Left ventricle myocardium inferior (tissue), 1 donor: ENCODE results near the gene CANT1. TPM values are rescaled to one million over a fixed set of nuclear protein-coding genes. Genes with fewer than 3 reads are reported as not detected.
A peak's percentile ranks its signal among the peaks of the same experiment; 100 is the strongest.
"Not testable (repeated sequence)": the region's sequence is repeated elsewhere in the genome, so short reads cannot be mapped to it uniquely, and the experiment has no call there.

Source experiments
- DNase-seq: peaks from one replicate; pipeline ENCODE4 v3.0.0-alpha.2; 2020
- H3K27ac ChIP-seq: fragments of 200-600 bp; replicated peaks from 2 replicates; pipeline ENCODE4 v1.8.0; 2021
- H3K27me3 ChIP-seq: fragments of 200-600 bp; 2 replicates; pipeline ENCODE4 v1.8.0; 2021; ENCODE audit warnings: low read depth
- H3K36me3 ChIP-seq: fragments of 200-600 bp; 2 replicates; pipeline ENCODE4 v1.8.0; 2021
- H3K4me1 ChIP-seq: fragments of 200-600 bp; 2 replicates; pipeline ENCODE4 v1.8.0; 2021
- H3K4me3 ChIP-seq: fragments of 200-600 bp; 2 replicates; pipeline ENCODE4 v1.8.0; 2021; ENCODE audit warnings: mild to moderate bottlenecking, moderate library complexity
- H3K9me3 ChIP-seq: fragments of 200-600 bp; replicated peaks from 2 replicates; pipeline ENCODE4 v1.8.0; 2021
- CTCF ChIP-seq: fragments of 200-600 bp; IDR thresholded peaks from 2 replicates; pipeline ENCODE4 v1.8.0; 2021; ENCODE audit warnings: antibody characterized with exemption, mild to moderate bottlenecking, borderline replicate concordance
- intact Hi-C: fragments of 100-400 bp; cut with micrococcal nuclease; formaldehyde crosslinking; loops from one replicate; pipeline ENCODE4 v1.11.0; 2022
- total RNA-seq: library from RNA; stranded (reverse); fragmentation: NEBNext Ultra II Directional; extraction: Animal tissue kit (Norgen Biotek cat#: 25700); gene quantifications from one replicate; pipeline ENCODE4 v1.2.1, GENCODE V29; 2021
- donor health status: DM: no; HTN: yes; CAD: no; lungs with severe emphysema.

The CANT1 gene
- total RNA-seq, 1 donor from 2014 or later = 24.2 TPM

DNA sequence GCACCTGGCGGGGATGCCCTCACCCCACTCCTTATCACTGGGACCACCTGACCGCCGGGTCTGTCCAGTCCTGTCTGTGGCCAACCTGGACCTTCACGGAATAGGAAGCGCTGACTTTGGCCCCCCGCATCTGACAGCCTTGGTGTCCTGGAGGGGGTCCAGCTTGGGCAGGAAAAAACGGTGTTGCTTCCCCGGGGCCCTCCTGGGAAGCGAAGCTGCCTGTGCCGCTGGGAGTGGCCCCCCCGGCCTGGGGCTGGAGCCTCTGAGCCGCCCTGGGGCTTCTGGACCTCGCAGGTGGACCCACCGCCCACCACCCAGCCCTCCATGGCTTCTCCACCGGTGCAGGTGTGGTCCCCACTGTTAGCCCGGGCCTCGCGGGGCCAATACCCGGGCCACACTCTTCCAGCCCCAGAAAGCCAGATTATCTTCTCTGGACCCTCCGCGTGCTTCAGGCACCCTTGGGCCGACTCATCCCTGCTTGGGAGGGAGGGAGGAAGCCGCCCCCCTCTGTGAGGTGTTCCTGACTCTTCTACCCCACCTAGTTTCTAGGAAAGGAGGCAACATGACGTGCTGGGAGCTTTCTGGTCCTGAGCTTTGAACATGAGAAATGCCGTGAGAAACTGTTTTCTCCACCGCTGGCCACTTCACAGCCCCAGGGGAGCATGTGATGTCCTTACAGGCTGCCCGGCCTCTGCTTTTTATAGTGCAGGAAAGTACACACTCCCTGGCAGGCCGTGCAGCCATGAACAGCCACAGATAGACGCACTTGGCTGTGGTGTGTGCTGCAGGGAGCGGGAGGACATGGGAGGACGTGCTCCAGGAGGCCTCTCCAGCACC lies 15.6 kb upstream of the CANT1 start:
- no peaks in the 10 kb centered on the region for H3K36me3 ChIP-seq
- H3K27ac ChIP-seq = peak overlapping the region; percentile 95
- peak; percentile 76 for DNase-seq
- intact Hi-C loops = no loop called here
- no peaks in the 10 kb centered on the region for H3K27me3 ChIP-seq
- peaks cover 99% of the 10 kb centered on the region for H3K4me1 ChIP-seq
- no peaks in the 10 kb centered on the region for H3K9me3 ChIP-seq
- peak overlapping the region; percentile 81 for H3K4me3 ChIP-seq
- no peak for TF ChIP-seq CTCF

- H3K27ac ChIP-seq = peak within 1 kb of the TSS; percentile 95
- H3K36me3 ChIP-seq = no peaks in the 10 kb centered on the region
- H3K27me3 ChIP-seq = no peaks in the 10 kb centered on the region
- peaks cover 97% of the 10 kb centered on the region for H3K4me1 ChIP-seq
- peak; percentile 64 for TF ChIP-seq CTCF
- intact Hi-C loops = no loop called here
- DNase-seq = peak; percentile 69
- peak within 1 kb of the TSS; percentile 81 for H3K4me3 ChIP-seq
- no peaks in the 10 kb centered on the region for H3K9me3 ChIP-seq
These were observed 14.6 kb upstream of the CANT1 start, which contains the start of gene C1QTNF1 for GRCh38 chr17:79023886-79024771. Gene C1QTNF1 (plus strand): TSS chr17:79024169. CDS start chr17:79043969, 19,800 bp downstream.

DNA sequence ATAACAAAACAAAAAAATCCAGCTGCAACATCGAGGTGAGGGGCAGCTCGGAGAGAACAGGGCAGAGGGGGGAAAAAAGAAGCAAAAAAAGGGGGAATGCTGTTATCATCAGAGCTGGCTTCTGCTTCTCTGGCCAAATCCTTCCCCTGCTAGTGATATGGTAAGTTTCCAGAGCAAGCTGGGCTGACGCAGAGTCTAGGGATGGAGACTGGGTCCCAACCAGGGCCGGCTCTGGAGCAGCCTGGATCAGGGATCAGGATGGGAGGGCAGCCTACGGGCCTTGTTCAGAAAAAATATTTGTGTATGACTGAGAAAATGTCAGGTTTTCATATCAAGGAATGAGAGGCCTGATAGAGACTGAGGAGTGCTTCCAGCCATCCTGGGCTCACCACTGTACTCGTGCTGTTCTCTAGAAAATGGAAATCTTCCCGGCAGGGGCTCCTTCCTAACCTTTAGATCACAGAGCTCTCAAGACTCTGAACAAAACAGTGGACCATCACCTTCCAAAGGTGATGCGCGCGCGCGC lies 13.7 kb upstream of the CANT1 start:
- intact Hi-C loops = no loop called here

DNA sequence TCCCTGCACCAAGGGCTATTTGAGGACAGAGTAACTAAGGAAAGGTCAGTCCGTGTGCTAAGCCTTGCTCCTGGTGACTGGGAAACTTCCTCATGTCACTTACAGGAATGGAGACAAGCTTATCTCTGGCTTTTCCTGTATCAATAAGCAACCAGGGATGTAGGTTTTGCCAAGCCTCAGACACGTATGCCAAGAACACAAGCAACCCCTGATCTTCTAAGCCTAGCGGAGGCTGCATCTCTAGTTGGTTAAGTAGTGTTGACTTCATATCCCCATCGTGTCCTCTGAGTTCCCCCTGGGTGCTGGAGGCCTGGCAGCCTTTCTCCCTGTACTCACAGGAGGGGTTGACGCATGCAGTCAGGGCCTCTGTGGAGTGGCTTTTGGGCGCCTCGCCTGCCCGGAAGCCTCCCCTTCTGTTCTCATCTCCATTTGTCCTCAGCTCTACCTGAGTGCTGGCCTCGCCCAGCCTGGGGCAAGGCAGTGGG lies 13.0 kb upstream of the CANT1 start:
- peak overlapping the region; percentile 81 for H3K4me3 ChIP-seq
- peaks cover 82% of the 10 kb centered on the region for H3K4me1 ChIP-seq
- no peaks in the 10 kb centered on the region for H3K9me3 ChIP-seq
- DNase-seq = peak; percentile 81
- H3K27ac ChIP-seq = peak overlapping the region; percentile 95
- H3K36me3 ChIP-seq = no peaks in the 10 kb centered on the region
- no peaks in the 10 kb centered on the region for H3K27me3 ChIP-seq
- intact Hi-C loops = no loop called here
- no peak for TF ChIP-seq CTCF

More for the DNA sequence above, 13.7 kb upstream of the CANT1 start:
- no peaks in the 10 kb centered on the region for H3K9me3 ChIP-seq
- H3K4me1 ChIP-seq = peaks cover 89% of the 10 kb centered on the region
- no peaks in the 10 kb centered on the region for H3K27me3 ChIP-seq
- H3K4me3 ChIP-seq = peak overlapping the region; percentile 81
- no peak for TF ChIP-seq CTCF
- peak overlapping the region; percentile 95 for H3K27ac ChIP-seq
- no peak for DNase-seq
- H3K36me3 ChIP-seq = no peaks in the 10 kb centered on the region

DNA sequence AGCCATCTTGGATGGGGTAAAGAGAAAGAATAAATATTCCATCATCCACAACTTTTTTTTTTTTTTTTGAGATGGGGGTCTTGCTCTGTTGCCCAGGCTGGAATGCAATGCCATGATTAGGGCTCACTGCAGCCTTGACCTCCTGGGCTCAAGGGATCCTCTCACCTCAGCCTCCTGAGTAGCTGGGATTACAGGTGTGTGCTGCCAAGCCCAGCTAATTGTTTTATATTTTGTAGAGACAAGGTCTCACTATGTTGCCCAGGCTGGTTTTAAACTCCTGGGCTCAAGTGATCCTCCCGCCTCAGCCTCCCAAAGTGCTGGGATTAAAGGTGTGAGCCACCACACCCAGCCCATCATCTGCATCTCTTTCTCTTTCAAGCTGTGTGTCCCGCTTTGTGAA lies 12.4 kb upstream of the CANT1 start:
- H3K9me3 ChIP-seq, H3K4me3 ChIP-seq, intact Hi-C loops, H3K27me3 ChIP-seq, H3K36me3 ChIP-seq, DNase-seq: not testable (repeated sequence)
- H3K27ac ChIP-seq = peak overlapping the region; percentile 95
- peaks cover 76% of the 10 kb centered on the region for H3K4me1 ChIP-seq
